GM19025 (cell line): ENCODE results near the gene HNF1B.

ENCODE experiments used
- ATAC-seq: cut with Tn5 transposase; IDR thresholded peaks from one replicate; pipeline ENCODE4 v1.9.1; 2021; ENCODE audit warnings: mild to moderate bottlenecking, low read depth, moderate library complexity; ENCODE audit not compliant: unreplicated experiment

The HNF1B gene

DNA sequence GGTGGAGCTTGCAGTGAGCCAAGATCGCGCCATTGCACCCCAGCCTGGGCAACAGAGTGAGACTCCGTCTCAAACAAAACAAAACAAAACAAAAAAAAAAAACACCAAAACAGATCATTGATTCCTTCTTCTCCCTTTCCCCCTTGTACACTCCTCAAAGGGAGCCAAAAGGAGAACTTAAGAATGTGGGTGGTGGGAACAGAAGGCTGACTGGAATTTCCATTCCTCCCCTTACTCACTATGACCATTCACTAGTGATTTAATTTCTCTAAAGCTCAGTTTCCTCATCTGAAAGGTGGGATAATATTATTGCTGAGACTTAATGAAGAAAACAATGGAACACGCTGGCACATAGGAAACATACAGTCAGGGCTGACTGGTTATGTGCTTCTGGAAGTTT lies 17.1 kb upstream of the HNF1B start:
- no peak for ATAC-seq

DNA sequence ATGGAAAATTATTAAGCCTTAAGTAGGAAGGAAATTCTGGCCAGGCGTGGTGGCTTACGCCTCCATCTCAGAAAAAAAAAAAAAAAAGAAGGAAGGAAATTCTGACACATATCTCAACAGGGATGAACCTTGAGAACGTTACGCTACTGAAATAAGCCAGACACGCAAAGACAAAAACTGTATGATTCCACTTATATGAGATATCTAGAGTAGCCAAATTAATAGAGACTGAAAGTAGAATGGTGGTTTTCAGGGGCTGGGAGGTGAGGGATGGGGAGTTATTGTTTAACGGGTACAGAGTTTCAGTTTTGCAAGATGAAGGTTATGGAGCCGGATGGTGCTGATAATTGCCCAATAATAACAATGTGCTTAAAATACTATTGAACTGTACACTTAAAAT lies 16.2 kb upstream of the HNF1B start:
- no peak for ATAC-seq

DNA sequence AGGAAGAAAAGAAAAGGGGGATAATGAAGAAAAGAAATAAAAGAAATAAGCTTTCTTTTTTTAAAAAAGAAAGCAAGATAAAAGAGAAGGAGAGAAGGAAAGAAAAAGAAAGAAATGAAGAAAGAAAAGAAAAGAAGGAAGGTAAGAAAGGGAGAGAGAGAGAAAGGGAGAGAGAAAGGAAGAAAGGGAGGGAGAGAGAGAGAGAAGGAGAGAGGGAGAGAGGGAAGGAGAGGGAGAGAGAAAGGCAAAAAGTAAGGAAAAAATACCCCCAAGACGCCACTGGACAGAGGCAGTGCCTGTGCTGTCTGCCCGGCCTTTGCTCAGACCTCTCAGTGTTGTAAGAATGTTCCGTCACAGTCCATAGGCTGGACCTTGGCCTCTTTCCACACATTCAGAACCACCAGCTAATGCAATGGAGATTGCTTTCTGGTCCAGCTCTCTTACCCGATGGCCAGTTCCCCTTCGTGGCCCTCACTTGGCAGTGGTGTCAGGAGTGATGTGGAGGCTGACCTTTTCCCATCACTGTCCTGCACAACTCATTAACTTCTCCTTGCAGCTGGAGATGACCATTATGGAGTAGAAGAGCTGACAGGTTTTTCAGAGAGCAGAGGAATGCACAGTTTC lies 14.3 kb upstream of the HNF1B start:
- ATAC-seq: no peak

DNA sequence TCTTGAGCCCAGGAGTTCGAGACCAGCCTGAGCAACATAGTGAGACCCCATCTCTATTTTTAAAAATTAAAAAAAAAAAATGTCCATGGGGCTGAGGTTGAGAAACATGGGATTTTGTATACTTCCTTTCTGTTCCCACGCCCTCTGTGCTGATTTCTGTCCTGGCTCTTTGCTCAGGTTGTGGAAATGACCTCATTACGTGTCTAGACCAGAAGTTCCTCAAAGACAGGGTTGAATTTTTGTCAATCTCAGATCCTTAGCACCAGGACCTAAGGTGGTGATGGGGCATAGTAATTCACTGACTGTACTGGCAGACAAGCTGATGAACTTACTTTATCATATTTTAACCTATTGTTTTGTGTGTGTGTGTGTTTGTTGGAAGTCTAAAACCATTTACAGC lies 11.2 kb upstream of the HNF1B start:
- no peak for ATAC-seq

DNA sequence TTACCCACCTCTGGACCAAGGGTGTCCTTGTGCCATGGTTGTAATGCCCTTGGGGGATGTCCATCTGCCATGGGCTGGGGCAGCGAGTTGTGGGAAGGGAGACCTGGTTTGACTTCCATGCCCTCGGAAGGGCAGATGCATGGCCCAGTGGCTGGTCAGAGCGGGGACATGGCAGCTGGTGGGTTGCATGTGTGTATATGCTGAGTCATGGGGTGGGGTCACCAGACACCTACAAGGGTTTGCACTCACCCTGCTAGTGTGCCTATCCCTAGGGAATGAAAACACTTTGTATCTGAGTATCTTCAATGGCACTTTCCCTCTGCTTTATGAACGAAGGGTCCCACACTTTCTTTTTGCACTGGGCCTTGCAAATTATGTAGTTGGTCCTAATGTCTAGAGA lies 10.6 kb upstream of the HNF1B start:
- no peak for ATAC-seq

DNA sequence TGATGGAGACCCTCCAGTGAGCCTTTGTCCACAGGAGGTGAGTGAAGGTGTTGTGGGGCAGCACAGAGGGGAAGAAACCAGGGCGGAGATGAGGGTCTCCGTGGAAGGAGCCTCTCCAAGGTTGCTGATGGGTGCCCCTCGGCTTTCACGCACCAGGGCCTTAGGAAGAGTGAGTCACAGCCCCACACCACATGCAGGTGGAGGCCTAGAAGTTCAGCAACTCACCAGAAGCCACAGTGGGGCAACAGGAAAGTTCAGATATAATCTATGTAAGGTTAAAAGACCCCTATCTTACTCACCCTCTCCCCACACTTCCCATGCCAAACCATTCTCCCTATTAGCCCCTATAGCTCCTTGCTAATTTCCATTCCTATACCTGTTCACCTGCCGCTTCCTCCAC lies 9.5 kb upstream of the HNF1B start:
- no peak for ATAC-seq

DNA sequence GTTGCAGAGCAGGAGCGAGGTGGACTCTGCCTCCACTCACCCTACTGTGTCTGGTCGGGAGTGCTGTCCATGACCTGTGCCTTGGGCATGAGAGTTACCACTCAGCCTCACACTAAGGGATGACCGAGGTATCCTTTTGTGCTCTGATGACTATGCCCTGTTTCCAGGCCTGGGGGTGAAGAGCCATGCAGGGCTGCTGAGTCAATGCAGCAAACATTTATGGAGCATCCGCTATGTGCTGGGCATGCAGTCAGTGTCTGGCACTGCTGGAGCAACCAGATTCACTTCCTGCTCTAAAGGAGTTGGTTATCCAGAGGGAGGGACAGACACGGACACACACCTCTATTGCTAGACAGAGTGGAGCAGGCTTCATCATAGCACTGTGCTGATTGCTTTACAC lies 7.6 kb upstream of the HNF1B start:
- ATAC-seq: no peak

DNA sequence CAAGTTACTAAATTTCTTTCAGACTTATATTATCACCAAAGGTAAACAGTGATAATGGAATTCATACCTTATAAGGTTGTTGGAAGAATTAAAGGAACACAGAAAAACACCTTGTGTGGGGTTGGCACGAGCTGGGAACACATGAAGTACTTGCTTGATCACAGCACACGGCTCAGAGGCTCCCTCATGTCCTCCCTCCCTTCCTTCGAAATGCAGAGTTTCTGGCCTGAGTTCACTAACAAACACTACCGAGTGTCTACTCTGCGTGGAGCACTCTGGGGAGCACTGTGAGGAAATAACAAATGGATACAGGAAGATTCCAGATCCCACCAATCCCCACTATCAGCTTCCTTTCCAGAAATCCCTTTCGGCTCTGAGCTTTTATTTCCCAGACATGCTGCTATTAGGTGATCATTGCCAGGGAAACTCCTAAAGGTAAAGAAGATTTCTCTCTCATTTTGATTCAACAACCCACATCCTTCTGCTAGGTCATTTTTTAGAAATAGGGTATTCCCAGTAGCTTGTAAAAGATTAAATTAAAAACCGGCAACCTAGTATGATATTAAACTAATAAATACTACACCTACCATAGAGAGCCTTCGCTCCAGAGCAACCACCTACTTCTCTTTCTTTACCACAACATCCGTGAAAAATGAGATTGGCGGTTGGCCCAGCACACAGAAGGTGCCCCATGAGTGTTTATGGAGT lies 6.1 kb upstream of the HNF1B start:
- ATAC-seq: no peak

DNA sequence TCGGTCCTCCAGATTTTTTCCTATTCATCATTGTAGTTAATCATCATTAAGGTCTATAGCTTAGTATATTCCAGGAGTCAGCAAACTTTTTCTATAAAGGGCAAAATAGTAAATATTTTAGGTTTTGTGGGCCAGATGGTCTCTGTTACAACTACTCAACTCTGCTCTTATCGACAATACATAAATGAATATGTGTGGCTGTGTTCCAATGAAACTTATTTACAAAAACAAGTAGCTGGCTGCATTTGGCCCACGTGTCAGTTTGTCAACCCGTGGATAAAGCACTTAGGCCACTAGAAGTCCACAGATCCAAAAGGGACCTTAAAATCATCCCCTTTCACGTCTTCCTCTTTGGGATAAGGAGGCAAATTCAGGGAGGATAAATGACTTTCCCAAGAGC lies 5.4 kb upstream of the HNF1B start:
- no peak for ATAC-seq

DNA sequence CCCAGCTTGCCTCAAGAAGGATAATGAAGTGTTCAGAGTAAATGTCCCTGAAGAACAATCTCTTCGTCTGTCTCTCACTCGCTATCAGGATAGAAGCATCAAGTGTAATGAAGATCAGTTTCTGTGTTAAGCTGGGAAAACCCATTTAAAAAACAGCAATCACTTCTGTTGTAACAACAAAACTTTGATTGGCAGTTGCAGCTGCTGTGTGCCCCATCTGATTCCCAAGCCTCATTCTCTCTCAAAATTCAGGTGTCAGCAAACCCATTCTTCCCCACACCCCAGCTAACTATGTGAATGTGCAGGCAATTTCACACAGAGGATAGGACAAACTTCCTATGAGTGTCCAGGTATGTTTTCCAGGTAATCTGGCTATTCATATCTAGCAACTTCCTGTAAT lies 2.4 kb upstream of the HNF1B start:
- ATAC-seq: no peak

DNA sequence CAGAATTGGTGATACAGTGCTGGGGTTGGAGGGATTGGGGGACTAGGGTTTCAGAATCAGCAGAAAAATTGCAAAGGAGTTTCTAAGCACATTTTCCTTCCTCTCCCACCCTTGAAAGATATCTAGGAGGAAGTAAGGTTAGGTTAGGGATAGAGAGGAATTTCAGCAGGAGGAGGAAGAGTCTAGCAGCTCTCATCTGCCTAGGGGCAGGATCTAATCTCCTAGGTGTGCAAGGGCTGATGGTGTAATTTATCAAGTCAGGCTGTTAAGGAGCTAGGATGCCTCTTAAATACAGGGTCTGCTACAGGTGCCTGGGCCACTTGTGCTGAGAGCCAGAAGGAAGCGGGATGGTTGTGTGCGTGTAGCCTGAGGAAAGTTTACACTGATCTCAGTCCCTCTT lies 1.8 kb upstream of the HNF1B start:
- ATAC-seq: no peak

DNA sequence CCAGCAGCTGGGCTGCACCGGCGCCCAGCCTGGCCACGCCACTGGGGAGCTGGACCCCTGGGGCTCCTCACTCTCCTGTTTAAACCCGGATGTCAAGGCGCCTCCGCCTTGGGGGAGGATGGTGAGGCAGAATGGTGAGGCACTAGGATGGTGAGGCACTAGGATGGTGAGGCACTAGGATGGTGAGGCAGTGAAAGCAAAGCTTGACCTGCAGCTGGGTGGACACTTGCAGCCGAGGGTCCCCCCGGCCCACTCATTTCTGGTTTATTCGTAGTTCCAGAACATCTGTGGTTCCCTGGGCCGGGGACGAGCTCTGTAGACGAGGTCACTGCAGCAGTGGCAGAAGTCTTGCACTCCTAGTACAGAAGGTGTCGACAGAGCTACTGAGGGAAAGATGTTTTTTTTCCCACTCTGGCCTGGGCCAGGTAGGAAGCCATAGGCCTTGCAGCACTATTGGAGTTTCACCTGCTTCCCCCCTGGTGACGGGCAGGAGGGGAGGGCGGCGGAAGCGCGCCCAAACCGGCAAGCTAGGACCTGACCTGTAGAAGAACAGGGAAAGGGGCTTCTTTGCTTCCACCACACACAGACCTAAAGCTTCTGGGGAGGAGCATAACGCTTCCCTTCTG lies 1.1 kb upstream of the HNF1B start:
- no peak for ATAC-seq

DNA sequence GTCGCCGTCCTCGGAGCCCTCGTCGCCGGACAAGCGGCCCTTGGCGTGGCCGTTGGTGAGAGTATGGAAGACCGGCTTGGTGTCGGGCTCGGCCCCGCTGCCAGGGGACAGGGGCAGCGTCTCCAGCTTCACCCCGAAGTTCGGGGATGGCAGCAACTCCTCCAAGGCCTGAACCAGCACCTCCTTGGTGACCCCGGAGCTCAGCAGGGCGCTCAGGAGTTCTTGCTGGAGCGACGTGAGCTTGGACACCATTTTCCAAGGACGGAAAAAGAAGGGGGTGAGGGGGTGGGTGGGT lies 279 bp downstream of the HNF1B start:
- no peak for ATAC-seq

DNA sequence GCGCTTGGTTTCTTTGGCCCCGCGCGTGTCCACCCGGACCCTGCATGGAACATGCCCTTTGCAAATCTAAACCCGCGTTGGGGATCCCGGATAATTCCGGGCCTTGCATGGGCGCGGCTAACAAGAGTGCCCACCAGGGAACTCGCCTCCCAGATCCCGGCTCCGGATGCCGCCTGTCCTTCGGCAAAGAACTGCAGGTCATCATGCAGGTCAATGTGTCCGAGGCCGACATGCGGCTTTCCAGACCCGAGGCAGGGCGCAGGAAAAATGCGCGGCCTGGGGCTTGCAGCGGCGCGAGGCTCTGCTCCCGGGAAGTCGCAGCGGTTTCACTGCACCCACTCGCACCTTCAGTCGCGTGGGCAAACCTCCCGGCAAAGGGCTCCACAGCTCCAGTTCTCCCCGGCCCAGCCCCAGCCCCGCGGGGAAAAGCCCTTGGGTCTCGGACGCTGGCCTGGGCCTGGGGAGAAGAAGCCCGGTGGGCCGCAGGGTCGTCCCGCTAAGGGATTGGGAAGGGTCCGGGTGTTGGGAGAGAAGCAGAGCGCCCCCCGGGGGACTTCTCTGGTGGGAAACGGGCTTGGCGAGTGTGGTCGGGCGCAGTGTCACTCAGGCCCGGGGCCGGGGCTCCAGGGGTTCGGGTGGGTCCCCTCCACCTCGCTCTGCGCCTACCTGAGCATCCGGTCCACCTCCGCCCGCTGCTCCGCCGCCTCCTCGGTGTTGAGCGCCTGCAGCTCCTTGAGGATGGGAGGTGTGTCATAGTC lies 805 bp downstream of the HNF1B start:
- ATAC-seq: no peak

DNA sequence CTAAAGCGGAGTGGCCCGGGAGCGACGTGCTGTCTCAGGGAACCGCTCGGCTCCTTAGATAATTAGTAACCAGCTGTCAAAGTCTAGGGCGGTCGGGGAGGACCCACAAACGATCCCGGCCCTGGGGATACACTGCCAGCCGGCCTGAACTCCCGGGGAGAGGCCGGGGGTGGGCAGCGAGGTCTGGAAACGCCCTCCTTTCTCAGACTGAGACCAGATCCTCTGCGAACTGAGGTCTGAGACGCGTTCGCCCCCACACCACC lies 1.3 kb downstream of the HNF1B start:
- no peak for ATAC-seq

DNA sequence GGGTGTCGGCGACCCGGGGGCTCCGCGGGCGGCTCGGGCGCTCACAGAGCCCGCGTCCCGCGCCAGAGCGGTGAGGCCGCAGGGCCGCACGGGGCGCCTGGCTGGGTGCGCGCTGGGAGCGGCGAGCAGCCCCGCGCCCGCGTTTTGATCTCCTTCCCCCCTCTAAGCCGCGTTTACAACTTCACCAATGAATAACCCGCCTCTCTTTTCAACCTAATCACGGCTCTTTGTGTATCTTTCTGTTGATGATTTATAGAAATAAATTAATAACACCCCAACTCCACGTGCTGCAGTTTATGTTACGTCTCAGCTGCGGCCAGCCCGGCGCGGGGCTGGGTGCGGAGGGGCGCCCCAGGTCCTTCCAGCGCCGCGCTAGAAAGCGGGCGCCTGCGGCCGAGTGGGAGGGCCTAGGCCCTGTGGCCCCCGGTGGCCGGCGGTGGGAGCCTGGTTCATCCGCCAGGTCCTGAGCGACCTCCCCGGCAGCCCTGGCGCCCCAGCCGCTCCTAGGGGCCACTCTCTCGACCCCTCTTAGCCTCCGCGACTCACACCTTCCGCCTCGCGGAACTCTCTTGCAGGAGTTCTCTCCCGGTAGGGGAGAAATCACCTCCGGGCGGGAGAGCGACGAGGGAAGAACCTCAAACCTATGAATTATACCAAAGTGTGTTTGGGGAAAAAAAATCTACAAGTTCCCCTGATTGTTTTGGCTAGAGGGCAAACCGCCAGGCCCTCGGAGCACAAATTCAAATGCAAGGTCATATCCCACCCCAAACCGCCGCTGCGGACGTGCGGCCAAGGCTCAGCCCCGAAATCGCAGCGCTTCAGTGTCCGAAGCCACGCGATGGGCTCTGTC lies 1.9 kb downstream of the HNF1B start:
- no peak for ATAC-seq

DNA sequence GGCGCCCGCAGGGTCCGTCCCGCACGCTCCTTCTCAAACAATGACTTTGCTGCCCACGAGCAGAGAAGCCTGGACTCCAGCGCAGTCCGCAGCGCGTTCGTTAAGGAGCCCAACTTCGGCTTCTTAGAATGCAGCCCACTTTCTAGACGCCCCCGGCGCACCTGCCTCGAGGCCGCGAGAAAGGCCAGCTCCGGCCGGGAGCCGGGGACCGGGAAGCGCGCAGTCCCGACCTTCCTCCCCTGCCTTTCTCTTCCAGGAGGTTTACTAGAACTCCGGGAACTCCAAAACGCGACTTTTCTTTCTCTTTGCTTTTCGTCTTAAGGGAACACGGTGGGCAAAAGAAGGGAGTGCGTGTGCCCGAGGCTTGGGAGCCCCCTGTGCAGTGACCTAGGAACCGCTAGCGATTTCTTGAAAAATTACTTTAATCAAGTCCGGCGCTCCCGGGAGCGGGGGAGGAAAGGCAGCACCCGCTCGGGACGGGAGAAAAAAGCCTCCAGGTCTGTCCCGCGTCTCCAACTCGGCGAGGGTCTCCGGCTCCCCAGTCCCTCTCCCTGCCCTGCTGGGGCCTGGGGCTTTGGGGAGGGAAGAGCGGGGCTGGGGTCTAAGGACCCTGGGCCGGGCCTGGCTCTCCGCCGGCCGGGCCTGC lies 2.6 kb downstream of the HNF1B start:
- ATAC-seq: no peak

DNA sequence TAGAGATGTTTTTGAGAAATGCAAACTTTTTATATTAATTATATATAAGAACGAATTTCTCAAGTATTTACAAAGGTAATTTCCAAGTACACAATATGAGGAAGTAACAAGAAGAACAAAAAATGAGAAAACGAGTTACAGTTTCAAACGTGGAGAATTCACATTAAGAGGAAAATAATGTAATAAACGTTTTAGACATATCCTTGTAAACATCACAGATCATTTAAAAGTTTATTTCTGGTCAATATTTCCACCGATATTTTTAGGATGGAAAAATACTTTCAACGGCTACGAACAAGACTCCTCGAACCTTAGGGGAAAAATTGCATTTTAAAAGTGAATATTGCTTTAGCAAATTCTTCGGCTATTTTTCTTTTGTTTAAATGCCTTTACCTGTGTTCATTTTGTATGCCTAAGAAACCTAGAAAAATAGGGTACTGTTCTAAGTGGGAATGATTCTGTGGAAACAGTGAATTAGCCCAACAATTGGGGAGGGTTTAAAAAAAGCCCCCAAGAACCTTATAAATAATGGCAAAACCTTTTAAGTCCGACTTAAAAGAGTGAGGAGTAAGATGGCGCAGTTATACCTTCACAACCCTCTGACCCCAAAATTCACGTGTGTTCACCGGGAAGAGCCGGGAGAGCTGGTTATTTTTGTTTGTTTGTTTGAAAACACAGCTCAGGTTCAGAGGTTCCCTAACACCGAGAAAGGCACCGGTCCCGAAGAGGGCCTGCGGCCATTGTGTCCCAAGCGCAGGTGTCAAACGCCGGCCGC lies 3.3 kb downstream of the HNF1B start:
- no peak for ATAC-seq

DNA sequence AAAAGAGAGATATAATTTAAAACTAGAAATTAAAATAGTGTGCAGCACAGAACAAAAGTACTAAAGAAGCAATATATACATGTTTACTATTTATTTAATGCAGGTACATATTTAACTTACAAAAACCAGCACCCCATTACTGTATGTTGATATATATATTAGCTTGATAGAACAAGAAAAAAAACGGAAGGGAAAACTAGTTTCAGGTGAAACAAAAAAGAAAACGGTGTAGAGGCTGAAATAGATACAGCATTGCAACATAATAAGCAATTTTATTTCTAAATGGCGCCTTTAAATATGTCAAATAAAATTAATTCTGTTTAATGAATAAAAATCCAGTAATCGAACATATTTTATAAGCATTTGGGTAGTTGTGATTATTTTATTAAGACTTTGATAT lies 3.9 kb downstream of the HNF1B start:
- ATAC-seq: no peak

DNA sequence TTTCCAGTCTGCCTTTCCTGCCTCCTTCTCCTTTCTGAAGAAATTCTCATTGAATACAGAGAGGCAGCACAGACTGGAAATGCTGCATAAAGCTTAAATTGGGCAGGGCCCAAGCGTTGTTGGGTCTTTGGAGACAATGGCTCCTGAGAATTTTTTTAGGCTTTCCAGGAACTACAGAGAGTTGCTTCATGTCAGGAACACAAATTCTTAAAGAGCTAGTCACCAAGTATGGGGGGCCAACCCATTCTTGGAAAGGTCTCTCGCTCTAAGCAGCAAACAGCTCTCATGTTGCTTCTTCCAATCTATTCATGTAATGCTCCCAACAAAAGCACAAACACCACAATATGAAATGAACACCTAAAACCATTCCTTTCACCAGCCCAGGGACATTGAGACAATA lies 6.9 kb downstream of the HNF1B start:
- ATAC-seq: no peak
